Pons (tissue), 1 donor: ENCODE data around the gene KLHL3.
"Not testable (repeated sequence)": the region's sequence is repeated elsewhere in the genome, so short reads cannot be mapped to it uniquely, and the experiment has no call there.

Experiments
- DNase-seq: peaks from one replicate; pipeline ENCODE4 v3.0.0-alpha.2; 2016; ENCODE audit warnings: low spot score

The KLHL3 gene

GRCh38 chr5:137667341-137667740 is 68.5 kb downstream of the KLHL3 start:
- DNase-seq, result no peak

- no peak for DNase-seq
Observed at GRCh38 chr5:137666901-137667300, 69.0 kb downstream of the KLHL3 start.

GRCh38 chr5:137666461-137666850 is 69.4 kb downstream of the KLHL3 start:
- no peak for DNase-seq

- DNase-seq, result no peak
Observed at GRCh38 chr5:137665678-137666460, 70.0 kb downstream of the KLHL3 start.

- peak; percentile 74 for DNase-seq
Observed at GRCh38 chr5:137660349-137660817, 75.5 kb downstream of the KLHL3 start.

- DNase-seq, result no peak
Observed at GRCh38 chr5:137659209-137659608, 76.7 kb downstream of the KLHL3 start.

- no peak for DNase-seq
Observed at GRCh38 chr5:137658324-137658723, 77.6 kb downstream of the KLHL3 start.

GRCh38 chr5:137657073-137657472 is 78.8 kb downstream of the KLHL3 start:
- DNase-seq, result no peak

GRCh38 chr5:137656558-137656957 is 79.3 kb downstream of the KLHL3 start:
- no peak for DNase-seq

- no peak for DNase-seq
Observed at GRCh38 chr5:137651022-137651421, 84.9 kb downstream of the KLHL3 start.

- peak; percentile 75 for DNase-seq
Observed at GRCh38 chr5:137649228-137649935, 86.5 kb downstream of the KLHL3 start.

- peak; percentile 59 for DNase-seq
Observed at GRCh38 chr5:137648361-137648760, 87.5 kb downstream of the KLHL3 start.

GRCh38 chr5:137647401-137647800 is 88.5 kb downstream of the KLHL3 start:
- DNase-seq, result no peak

GRCh38 chr5:137646761-137647160 is 89.1 kb downstream of the KLHL3 start:
- no peak for DNase-seq

GRCh38 chr5:137643081-137643480 is 92.8 kb downstream of the KLHL3 start:
- not testable (repeated sequence) for DNase-seq

GRCh38 chr5:137642091-137642490 is 93.8 kb downstream of the KLHL3 start:
- DNase-seq, result no peak

GRCh38 chr5:137641148-137641547 is 94.7 kb downstream of the KLHL3 start:
- no peak for DNase-seq

GRCh38 chr5:137639645-137640044 is 96.2 kb downstream of the KLHL3 start:
- no peak for DNase-seq

- no peak for DNase-seq
Observed at GRCh38 chr5:137638841-137639240, 97.0 kb downstream of the KLHL3 start.

GRCh38 chr5:137636830-137637714 is 98.8 kb downstream of the KLHL3 start:
- DNase-seq, result no peak

- DNase-seq, result no peak
Observed at GRCh38 chr5:137636099-137636498, 99.8 kb downstream of the KLHL3 start.

- DNase-seq, result no peak
Observed at GRCh38 chr5:137635521-137635921, 100.4 kb downstream of the KLHL3 start.
